SIG-M5 treated with dmso at 0.1 percent for 504 hours (cell line): ENCODE measurements around the gene UBLCP1.
A peak's percentile ranks its signal among the peaks of the same experiment; 100 is the strongest.
"Not testable (repeated sequence)": the region's sequence is repeated elsewhere in the genome, so short reads cannot be mapped to it uniquely, and the experiment has no call there.

ENCODE experiments used
- DNase-seq: peaks from one replicate; lab custom pipeline; 2025; ENCODE audit not compliant: unreplicated experiment; lab: John Stamatoyannopoulos, UW

The UBLCP1 gene, protein sequence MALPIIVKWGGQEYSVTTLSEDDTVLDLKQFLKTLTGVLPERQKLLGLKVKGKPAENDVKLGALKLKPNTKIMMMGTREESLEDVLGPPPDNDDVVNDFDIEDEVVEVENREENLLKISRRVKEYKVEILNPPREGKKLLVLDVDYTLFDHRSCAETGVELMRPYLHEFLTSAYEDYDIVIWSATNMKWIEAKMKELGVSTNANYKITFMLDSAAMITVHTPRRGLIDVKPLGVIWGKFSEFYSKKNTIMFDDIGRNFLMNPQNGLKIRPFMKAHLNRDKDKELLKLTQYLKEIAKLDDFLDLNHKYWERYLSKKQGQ

DNA sequence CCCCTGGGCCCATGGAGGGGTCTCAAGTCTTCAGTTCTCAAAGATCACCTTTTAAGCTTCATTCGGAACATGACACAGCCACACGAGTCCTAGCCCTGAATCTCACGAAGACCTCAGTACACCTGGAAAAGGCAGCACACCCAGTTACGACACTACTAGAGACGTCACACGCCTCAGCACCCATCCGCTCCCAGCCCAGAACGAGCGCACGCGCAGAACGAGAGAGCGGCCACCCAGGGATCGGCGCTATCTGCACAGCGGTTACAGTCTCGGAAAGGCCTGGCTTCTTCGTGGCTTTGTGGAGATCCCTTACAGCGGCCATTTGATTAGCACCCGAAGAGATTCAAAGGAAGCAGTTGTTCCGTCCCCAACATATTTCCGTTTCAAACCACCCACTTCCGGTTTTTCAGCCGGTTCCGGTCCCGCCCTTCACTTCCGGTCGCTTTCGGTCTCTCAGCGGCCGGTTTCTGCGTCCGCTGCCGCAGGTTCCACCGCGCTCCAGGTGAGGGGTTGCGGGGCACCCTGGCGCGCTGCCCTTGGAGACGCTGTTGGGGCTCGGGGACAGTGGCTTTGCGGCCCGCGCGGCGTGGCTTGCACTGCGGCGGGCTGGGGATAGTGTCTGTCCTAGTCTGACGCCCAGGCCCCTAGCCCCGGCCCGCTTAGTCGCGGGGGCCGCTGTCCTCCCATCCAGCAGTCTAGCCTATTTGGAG is at the start of gene UBLCP1:
TSS of gene UBLCP1 (plus strand) at position 432 of the 710 bp plus-strand sequence. CDS start 5,626 bp downstream, outside the sequence.
- DNase-seq, result peak; percentile 88

DNA sequence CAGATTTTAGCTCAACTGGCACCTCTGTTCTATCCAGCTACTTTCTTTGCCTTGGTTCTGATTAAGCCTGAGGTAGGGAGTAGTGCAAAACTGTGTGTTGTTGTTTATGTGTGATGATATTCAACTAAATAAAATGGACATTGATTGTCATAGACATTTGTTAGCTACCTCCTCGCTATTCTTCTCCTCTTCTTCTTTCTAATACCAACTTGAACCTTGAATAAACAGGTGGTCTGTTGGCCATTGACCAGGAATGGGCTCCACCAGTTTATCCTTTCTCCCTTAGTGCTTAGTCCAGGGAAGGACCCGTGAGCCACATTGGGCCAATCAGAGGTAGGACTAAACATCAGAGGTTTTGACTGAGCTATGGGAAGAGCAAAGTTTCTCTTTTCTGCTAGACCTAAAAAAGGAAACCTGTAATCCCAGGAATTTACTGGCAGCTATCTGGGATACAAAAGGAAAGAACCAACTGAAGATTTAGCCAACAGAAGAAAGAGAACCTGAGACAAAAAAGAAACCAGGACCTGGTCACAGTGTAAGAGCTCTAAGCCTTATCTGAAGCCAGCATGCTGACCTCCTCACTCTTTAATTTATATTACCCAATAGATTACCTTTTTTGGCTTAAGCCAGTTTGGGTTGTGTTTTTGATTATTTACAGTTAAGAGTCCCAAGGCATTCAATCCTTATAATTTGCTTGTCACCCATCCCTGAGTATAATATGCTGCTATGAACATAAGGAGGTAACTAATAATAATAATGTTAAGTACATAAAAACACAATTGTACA is 48.4 kb upstream of the UBLCP1 start:
- no peak for DNase-seq

DNA sequence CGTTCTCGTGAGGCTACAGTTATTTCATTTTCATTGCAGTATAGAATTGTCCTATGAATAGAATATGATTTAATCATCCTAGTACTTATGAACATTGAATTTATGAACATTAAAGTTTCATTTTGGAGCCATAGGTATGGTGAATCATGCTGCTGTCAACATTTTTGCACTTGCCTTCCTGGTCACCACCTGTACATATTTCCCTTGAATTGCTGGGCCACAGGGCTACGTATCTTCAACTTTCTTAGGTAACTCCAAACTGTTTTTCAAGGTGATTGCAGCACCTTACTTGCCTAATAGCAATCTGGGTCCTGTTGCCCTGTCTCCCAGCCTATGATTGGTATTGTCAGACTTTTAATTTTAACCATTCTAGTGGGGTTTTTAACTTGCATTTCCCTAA is 47.2 kb upstream of the UBLCP1 start:
- DNase-seq, result no peak

DNA sequence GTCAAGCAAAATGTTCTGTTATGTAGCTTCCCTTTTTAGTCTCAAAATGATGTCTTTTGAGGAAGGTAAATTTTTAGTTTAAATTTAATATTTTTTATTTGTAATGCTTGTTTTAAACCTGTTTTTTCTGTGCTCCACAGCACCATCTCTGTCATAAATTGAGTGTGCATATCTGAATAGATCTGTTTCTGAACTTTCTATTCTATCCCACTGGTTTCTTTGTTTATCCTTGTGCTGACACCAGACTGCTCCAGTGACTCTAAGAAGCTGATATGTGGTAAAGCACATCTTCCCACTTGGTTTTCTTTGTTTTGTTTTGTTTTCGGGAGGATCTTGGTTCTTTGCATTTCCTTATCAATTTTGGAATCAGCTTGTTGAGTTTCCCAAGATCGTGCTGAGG is 46.6 kb upstream of the UBLCP1 start:
- no peak for DNase-seq

DNA sequence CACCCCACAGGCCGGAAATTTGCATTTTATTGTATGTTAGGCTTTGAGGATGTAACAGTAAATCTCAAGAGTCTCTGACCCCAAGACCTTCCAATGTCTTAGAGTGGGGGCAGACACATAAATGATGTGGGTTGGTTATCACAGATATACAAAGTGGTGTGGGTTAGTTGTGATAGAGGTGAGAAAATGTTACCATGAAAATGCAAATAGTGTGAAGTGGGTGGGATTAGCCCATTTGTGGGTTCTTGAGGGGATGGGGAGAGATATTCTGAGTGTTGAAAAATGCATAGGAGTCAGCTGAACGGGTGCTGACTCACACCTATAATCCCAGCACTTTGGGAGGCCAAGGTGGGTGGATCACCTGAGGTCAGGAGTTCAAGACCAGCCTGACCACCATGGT is 45.9 kb upstream of the UBLCP1 start:
- no peak for DNase-seq

DNA sequence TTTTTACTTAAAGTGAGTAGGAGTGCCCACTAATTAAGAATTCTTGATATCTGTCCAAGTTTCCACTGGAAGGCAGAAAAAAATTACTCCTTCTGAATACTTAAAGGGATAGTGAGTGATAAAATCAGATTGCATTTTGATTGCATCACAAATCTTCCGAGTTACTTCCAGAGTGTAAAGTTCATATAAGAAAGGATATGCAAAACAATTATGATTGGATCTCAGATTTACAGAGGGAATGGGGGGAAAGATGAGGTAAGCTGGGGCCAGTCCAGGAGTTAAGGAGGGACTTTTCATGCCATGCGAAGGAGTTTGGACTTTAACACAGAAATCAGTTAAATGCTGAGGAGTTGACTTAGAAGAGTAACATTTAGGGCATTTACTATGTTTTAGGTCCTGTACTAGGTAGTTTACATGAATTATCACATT is 44.5 kb upstream of the UBLCP1 start:
- DNase-seq, result no peak

DNA sequence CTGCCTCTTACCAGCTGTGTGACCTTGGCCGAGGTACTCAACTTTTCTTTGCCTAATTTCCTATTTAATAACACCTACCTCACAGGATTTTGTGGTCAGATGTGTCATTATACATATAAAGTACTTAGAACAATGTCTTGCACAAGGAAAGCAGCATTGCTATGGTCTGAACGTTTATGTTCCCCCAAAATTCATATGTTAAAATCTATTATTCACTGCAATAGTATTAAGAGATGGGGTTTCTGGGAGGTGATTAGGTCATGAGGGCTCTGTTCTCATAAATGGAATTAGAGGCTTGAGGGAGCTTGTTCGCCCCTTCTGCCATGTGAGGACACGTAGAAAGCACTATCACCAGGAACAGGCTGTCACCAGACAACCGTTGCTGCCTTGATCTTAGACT is 42.9 kb upstream of the UBLCP1 start:
- DNase-seq, result no peak

DNA sequence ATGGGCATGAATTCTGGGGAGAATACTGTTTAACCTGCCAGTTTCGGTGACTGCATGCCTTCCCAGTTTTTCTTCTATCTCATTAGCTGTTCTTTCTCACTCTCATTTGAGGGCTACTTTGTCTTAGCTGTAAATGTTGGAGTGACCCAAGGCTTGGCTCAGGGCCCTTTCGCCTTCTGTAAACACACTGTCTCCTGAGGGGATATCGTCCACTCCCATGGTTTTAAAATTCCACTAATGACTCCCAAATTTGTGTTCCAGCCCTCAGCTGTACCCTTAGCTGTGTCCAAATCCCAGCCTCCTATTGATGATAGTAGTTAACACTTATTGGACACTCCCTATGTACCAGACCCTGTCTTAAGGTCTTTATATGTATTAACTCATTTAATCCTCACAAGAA is 39.6 kb upstream of the UBLCP1 start:
- DNase-seq, result no peak

DNA sequence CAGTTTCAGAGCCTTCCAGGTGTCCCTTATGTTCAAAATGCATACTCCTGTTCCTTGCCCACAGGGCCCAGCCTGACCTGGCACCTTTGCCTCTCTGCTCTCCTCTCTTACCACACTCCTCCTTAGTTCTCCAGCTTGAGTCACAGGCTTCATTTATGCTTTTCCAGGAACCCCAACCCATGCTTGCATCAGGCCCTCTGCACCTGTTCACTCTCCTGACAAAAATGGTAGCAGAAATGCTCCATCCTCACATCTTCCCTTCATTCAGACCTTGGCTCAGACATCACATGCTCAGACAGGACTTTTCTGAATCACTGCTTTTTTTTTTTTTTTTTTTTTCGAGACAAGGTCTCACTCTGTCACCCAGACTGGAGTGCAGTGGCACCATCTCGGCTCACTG is 38.6 kb upstream of the UBLCP1 start:
- no peak for DNase-seq

DNA sequence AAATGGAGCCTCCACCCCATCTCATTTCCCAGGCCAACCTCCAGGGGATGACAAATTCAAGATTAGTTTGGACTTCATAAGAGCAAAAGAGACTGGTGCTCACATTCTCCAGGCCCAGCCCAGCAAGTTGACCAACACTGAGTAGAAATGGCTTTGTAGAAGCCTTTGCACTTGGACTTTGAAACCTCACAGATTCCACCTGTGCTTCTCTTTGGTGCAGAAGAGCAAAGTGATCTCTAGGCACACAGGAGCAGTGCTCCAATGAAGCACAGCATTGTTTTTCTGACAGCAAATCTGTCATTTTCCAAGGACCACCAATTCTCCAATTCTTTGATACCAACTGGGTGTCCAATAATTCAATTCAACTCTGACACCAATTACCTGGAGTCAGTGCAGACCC is 36.6 kb upstream of the UBLCP1 start:
- no peak for DNase-seq

DNA sequence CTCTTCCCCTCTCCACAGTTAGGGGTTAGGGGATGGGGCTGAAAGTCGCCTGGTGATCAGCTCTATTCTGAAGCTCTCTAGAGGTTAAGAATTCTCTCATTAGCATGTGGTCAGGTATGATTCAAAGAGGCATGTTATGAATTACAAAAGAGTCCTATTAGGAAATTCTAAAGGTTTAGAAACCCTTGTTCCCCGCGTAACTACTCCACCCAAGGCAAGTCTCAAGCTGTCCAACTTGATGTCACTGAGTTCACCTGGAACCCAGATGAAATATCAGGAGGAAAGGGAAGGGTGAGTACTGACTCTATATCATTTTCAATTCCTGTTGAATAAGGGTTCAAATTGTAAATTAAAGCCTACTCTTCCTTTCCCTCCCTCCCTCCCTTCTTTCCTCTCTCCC is 35.6 kb upstream of the UBLCP1 start:
- DNase-seq, result no peak

DNA sequence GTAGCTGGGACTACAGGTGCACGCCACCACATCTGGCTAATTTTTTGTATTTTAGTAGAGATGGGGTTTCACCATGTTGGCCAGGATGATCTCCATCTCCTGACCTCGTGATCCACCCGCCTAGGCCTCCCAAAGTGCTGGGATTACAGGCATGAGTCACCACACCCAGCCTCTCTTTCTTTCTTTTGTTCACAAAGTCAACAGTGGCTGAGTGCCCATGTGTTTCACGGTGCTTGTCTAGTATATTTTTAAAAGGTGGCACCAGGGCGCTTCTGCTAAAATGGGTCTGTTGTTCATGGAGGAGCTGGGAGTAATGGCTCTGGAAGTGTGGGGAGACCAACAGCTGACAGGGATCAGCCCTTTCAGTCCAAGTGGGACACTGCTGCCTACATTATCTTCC is 35.0 kb upstream of the UBLCP1 start:
- DNase-seq, result not testable (repeated sequence)

DNA sequence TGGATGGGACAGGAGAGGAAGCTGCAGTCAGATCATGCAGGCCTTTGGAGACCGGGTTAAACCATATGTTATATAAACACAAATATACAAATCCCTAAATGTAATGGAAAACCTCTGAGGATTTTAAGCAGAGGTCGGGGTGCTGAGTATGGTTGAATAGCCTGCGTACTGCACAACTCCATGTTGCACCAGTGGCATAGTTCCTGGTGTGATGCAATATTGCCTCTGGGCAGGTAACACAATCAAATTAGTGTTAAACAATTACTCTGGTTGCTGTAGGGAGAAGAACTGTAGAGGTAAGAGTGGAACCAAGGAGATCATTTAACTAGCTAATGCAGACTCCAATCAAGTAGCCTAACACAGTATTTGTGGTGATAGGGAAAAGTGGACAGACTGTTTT is 32.4 kb upstream of the UBLCP1 start:
- DNase-seq, result no peak

DNA sequence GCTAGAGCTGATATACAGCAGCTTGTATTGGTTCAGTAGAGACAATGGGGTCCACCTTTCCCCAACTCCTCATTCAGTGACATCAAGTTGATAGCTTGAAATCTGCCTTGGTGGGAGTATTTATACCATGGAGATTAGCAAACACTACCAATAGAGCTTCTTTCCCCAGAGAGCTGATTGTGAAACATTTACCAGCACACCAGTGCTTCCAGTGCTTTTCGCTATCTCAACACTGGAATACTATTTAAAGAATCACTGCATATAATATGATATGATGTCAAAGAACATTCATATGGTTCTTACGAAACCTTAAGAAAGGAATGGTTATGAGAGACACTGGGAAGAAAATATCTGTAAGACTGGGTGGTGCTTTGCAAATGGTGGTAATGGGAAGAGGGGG is 31.9 kb upstream of the UBLCP1 start:
- no peak for DNase-seq

DNA sequence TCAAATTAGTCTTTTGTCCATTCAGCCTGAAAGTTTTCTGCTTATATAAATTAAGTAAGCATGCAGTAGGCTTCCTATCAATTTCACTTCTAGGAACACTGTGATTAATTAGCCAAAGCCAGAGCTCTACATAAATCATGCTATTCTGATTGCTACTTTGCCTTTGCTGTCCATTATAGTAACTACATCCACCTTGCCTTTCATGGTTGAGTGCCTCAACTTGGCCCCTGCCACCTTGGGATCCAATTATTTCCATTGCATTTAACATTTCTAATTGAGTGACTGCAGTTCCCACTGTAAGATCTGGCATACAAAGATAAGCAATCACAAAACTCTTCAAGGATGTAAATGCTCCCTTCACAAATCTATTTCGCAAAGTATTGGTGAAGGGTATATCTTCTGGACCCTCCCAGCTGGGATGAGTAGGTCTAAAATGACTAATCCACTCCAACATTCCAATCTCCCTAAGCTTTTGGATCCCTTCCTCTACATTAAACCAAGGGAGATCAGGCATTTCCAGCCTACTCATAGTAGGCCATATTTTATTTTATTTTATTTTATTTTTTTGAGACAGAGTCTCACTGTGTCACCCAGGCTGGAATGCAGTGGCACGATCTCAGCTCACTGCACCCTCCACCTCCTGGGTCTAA is 27.1 kb upstream of the UBLCP1 start:
- not testable (repeated sequence) for DNase-seq

DNA sequence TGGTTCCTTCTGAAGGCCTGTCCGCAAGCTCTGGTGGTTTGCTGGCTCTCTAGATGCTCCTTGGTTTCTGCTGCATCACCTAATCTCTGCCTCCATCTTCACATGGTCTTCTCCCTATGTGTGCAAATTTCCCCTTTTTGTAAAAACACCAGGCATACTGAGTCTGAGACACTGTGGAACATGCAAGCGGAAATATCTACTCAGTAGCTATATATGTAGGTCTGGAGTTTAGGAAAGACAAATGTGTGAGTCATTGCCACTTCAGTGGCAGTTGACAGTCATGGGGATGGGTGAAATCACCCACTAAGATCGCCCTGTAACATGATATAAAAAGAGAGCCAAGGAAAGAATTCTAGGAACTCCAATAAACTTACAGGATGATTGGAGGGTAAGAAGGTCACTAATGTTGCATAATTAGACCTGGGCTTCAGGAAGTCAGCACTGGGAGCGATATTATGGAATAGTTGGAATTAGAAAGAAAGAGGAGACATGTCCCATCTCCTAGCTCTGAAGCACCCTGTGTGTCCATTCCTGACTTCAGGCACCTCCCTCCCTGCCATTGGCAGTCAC is 22.7 kb upstream of the UBLCP1 start:
- peak; percentile 86 for DNase-seq

DNA sequence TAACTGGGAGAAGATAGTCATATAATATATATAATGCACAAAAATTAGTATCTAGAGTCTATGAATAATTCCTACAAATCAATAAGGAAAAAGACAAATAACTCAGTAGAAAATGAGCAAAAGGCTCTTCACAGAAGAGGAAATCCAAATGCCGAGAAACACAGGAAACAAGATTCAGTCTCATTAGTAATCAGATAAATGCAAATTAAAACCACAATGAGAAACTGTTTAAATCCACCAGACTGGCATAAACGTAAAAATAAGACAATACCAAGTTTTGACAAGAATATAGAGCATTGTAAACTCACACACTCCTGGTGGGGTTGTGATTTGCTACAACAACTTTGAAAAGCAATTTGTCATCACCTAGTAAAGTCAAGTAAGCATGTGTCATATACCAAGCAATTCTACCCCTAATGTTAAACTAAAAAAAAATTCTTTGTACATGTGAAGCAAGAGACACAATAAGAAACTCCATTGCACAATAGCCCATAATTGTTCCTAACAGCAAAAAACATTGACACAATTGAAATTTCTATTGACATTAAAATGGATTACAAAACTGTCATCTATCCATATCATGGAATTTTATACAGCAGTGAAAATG is 21.0 kb upstream of the UBLCP1 start:
- peak; percentile 26 for DNase-seq

DNA sequence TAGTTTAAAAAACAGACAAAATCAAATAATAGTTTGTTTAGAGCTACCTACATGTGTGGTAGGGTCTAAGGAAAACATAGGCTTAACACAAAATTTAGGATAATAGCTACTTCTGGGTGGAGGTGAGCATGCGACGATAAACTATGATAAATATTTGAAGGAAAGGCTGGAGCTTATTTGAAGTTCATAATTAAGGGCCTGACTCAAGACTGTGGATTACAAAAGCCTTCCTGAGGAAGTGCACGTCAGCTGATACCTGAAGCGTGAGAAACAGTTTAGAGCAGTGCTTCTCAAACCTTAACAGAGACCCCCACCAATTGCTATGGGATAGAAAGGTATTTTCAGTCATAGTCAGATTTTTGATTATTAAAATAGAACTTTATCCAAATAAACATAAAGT is 20.4 kb upstream of the UBLCP1 start:
- no peak for DNase-seq

DNA sequence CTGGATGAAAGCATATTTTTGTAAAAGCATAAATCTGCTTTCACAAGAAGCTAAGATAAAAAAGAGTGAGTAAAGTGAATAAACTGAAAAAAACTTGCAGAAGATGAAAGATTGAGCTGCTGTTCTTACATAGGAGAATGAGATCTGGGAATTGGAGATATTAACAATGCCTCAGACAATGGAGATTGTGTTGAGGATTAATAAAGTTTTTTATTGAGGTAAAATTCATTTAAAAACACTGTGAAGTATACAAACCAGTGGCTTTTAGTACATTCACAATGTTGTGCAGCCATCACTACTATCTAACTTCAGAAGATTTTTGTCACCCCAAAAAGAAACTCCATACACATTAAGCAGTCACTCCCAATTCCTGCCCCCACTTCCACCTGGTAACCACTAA is 19.7 kb upstream of the UBLCP1 start:
- no peak for DNase-seq

DNA sequence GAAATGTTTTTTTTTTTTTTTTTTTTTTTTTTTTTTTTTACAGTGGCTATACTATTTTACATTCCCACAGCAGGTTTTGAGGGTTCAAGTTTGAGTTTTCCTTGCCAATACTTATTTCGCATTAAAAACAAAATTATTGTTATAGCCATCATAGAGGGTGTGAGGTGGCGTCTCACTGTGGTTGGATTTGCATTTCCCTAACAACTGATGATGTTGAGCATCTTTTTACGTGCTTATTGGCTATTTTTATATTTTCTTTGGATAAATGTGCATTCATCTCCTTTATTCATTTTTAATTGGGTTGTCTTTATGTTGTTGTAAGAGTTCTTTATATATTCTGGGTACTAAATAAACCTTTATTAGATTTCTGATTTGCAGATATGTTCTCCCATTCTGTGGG is 18.9 kb upstream of the UBLCP1 start:
- DNase-seq, result no peak

DNA sequence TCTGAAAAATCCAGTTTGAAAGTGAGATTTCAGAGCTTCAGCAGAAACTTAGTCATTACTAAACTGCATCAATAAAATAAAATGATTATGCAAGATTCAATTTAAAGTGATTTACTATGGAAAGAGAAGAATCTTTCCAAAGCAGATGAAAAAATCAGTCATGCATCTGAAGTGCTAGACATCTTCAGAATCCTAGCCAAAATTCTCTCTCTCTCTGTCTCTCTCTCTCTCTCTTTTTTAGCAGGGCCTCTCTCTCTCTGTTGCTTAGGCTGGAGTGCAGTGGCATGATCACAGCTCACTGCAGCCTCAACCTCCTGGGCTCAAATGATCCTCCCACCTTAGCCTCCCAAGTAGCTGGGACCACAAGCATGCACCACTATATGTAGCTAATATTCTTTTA is 18.2 kb upstream of the UBLCP1 start:
- no peak for DNase-seq
